Neural progenitor cell (in vitro differentiated cells): ENCODE results near the gene PDX1.

ENCODE experiments used
- CTCF ChIP-seq: fragments of 200-600 bp; sonication (generic); IDR thresholded peaks from 2 replicates; pipeline ENCODE4 v1.5.1; 2017; ENCODE audit warnings: antibody characterized with exemption, mild to moderate bottlenecking
- EZH2phosphoT487 ChIP-seq: fragments of 200-600 bp; sonication (generic); IDR thresholded peaks from 2 replicates; pipeline ENCODE4 v1.6.1; 2017; ENCODE audit warnings: antibody characterized with exemption

GRCh38 chr13:27915301-27916207, 4.2 kb upstream of the PDX1 start:
- no peak for TF ChIP-seq CTCF
- TF ChIP-seq EZH2phosphoT487, result no peak
